HUDEP-2 (cell line): ENCODE measurements around the gene MAP3K2.

Source experiments
- DNase-seq, 76 experiments: peaks; one replicate each; lab custom pipeline; 2025; ENCODE audit not compliant: unreplicated experiment in 76 of 76; lab: John Stamatoyannopoulos, UW

Gene MAP3K2

DNA sequence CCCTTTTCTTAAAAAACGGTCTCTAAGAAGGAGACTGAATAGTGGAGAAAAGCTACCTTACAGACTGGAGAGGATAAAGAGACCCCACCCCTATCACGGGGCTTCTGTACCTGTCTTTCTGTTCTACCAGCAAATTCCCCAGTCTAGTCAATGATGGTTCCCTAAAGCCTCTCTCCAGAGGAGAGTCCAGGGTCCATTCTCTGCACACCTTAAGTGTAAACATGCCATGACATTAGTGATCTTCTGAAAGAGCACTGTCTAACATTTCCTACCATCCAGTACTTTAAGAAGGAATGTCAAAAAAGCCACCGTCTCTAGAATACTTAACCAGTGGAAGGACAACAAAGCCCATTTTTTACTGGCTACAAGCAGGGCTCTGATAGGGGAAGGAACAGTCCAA, 76.8 kb downstream of the MAP3K2 start:
- DNase-seq = no peak

DNA sequence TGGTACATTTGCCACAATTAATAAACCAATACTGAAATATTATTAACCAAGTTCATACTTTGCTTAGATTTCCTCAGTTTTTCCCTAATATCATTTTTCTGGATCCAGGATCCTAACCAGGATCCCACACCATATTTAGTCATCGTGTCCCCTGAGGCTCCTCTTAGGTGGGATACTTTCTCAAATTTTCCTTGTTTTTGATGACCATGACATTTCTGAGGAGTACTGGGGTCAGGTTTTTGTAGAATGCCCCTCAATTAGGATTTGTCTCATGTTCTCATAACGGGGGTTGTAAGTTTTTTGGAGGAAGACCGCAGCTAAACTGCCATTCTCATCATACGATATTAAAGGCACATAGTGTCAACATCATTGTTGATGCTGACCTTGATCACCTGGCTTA, 78.3 kb downstream of the MAP3K2 start:
- DNase-seq = no peak

DNA sequence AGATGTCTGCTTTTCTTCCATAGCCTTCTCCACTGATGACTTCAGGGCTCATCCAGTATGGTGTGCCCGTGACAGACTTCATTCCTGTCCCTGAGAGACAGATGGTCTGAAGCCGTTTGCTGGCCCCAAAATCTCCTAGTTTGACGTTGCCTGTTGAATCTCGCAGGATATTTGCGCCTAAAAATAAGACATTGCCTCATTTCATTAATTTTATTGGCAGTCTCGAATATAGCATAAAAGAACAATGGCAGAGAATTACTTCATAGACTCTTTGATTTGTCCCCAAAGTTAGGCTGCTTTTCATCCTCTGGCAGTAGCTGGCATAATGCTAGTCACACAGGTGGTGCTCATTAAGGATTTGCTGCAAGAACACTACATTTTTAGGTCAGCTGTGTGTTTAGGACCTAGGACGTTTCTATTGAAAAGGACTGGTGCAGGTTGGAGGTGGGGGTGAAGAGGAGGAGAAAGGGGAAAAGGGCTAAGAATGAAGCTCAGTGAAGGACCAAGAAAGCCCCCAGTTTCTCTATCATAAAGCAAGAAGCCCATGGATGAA, 79.1 kb downstream of the MAP3K2 start:
- no peak for DNase-seq

DNA sequence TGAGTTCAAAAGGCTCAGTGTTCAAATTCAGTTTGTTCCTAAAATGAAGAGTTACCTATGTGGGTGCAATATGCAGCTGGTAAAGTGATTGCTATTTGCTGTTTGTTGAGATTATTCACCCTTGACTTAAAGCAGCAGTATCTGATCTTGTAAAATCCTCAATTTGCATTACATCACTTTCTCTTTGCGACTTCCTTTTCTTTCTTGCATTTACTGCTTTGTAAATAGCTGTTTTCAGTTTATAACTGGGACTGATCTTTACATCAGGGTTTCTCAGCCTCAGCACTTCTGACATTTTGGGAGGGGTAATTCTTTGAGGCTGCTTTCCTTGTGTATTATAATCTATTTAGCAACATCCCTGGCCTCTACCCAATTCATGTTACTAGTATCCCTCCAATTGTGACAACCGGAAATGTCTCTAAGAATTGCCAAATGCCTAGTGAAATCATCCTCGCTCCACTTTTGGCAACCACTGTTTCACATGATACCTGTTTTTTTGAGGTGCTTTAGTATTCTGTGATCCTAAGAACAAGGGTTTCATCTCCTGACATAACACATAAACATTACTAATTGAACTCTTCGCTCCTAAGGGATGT, 81.7 kb downstream of the MAP3K2 start:
- no peak for DNase-seq

DNA sequence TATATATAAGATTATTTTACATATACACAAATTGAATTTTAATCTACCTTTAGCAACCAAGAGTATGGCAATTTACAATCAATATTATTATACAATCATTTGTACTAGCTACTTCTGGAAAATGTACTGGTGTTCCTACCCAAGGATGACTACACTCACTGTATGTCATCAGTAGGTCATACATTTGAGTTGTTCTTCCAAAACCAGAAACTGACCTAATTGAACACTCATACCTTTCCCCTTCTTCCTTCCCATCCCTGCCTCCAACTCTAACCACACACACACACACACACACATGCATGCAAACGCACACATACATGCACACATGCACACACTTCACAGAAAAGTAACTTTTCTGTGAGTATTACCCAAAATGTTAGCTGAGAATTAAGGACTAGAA, 85.6 kb downstream of the MAP3K2 start:
- DNase-seq = no peak

DNA sequence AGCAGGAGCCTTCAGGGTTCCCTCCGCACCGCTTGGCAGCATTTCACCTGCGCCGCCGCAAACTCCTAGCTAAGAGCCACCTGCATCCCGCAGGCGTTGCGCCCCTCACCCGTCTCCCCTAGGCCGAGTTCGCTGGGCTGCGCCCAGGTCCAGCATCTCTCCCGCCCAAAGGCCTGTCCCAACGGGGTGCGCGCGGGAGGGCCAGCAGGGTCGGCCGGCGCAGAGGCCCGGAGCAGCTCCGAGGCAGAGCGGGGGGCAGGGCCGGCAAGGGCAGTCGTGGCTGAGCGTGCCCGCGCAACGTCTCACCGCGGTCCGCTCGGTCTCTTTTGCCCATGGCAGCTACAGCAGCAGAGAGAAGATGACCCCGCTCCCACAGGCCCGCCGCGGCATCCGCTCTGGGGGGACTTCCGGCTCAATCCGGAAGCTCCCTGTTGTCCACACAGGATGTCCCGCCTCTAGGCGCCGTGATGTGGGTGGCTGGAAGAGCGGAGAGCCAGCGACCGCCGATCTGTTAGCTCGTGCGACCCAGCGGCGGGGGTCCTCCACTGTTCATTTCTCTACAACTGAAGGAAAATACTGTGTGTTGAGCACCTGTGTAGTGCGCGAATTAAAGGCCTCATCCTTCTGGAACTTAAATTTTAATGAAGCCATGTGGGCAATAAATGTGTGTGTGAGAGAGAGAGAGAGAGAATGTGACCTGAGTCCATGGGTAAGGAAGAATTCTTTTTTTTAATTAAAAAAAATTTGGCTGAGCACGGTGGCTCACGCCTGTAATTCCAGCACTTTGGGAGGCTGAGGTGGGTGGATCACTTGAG, 93.8 kb downstream of the MAP3K2 start, which contains the start of gene ERCC3:
Gene ERCC3 (minus strand): TSS at position 397 of the 815 bp plus-strand sequence. CDS start 63 bp downstream, at position 334.
- peak in 74 of 76 experiments; percentile 5 to 83 (median 66) for DNase-seq

DNA sequence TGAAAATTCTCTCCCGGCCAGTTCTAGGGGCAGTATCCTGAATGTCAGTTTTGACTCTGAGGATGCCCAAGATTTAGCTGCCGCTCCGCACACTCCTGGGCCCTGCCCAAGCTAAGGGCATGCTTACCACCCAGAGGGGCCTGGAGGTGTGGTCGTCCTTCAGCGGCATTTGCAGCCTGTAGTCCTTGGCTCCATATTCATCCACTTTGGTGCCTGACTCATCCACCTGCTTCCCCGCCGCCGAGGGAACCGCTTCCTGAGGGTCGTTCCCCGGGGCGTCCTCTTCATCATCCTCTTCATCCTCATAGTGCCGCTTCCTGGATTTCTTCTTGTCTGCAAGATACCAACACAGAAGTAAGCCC, 94.4 kb downstream of the MAP3K2 start:
- peak in 3 of 76 experiments; percentile 3 to 29 (median 15) for DNase-seq

DNA sequence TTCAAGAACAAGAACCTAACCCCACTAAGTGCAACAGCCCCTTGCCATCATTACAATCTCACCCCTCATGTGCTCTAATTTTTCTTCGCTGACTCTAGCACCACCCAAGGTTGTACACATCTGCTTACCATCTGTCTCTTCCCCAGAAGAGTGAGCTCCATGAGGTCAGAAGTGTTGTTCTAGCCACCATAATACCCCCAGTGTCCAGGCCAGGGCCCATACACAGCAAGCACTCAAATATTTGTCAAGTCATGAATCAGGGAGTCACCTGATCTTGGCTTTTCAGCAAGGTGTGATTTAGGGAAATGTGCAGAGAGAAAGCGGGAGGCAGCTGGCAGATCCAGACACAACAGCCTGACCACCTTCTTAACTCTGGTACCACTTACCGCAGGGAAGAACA, 99.5 kb downstream of the MAP3K2 start:
- DNase-seq = no peak

DNA sequence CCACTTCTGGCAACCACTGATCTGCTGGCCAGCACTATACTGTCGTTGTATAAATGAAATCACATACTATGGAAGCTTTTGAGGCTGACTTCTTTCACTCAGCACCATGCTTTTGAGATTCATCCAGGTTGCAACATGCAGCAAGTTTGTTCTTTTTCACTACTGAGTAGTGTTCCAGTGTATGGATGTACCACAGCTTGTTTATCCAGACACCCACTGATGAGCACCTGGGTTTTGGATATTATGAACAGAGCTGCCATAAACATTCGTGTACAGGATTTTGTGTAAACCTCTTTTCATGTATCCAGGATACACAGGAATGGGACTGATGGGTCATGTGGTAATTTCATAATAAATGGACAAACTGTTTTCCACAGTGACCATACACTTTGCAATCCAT, 104.5 kb downstream of the MAP3K2 start:
- DNase-seq = no peak

DNA sequence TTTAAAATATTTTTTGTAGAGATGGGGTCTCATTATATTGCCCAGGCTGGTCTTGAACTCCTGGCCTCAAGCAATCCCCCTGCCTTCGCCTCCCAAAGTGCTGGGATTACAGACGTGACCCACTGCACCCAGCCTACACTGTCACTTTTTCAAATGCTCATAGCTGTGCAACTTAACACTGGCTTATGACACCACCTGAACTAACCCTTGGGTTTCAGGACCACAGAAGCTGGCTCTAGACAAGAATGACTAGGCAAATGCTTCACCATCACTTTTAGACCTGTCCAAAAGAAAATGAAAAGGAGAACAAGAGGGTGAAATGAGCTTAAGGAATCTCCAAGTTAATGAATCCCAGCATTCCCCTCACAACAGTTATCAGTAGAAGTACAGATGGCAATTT, 107.1 kb downstream of the MAP3K2 start:
- no peak for DNase-seq

DNA sequence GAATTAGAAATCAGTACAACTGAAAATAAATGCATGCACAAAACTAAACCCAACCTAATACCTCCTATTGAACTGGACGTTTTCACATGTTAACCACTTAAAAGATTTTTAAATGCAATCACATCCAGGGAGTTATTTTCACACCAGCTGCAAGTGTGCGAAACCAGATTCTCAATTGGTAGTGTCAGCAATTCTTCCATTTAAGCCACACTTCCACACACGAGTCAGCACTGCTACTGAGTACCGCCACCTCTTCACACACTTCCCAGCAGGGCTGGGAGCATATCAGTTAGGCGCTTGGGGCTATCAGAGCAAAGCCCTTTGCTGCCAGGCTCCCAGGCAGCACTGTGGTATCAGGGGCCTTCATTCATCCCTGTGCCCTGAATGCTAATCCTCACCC, 108.0 kb downstream of the MAP3K2 start:
- peak in 1 of 76 experiments; percentile 42 for DNase-seq

DNA sequence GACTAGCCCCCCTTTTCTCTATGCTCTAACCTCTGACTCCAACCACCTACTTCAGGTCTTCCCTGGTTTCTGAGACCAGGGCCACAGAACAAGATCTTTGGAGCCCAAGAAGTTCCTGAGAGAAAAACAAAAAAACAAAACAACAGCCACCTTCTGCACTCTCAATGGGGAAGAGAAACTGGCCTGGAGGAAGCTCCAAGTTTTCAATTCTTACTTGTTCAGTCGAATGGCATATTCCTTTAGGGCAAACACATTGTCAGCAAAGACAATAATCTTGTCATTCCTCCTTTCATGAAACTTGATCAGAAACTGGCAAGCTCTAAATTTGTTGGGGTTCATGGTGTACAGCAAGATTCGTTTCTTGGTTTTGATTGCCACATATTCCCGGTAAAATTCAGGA, 108.8 kb downstream of the MAP3K2 start:
- DNase-seq = no peak

DNA sequence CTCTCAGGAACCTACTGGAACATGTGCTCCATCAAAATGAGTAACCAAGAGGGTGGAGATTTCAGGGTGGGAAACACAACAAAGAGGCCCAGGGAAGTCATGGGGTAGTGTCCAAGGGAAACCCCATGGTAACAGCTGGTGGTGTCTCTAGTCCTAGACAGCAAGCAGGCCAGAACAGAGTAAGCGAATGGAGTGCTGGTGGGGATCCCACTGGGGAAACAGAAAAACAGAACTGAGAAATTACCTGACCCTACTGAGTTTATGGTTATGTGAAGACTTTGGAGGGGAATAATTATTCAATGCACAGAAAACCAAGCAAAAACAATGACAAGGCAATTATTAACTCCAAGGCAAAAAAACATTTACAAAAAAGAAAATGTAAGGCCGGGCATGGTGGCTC, 110.7 kb downstream of the MAP3K2 start:
- DNase-seq = peak in 1 of 76 experiments; percentile 2

DNA sequence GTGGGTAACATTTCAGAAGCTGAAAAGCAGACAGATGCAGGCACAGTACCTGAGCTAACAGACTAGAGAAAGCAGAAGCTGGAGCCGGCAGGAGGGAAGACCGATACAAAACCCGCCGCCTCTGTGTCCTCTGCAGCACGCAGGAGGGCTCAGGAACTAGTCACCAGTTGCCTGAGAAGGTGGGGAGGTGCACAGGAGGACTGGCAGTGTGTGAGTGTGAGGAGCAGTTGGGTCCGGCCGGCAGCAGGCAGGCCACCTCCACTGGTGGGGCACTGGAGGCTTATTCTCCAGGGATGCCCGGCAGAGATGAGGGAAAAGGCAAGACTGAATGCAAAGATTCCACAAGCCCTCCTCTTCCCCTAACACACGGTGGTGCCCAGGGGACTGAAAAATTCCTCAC, 112.0 kb downstream of the MAP3K2 start:
- DNase-seq = no peak

DNA sequence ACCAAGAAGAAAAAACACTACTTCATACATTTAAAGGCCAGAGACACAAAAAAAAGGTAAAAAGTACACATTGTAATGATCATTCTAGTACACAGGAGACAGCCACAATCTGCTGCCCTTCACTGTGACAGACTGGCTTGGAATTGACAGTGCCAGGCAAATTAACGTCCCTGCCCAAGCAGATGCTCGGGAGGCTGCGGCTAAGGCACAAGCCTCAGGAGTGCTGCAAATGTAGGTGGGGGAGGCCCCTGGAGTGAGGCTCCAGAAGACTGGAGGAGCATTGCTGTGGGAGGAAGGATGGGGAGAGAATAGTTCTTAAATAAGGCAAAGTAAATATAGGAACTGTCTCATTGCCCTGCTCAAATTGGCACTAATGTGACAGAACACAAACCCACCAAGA, 112.4 kb downstream of the MAP3K2 start:
- DNase-seq = no peak

DNA sequence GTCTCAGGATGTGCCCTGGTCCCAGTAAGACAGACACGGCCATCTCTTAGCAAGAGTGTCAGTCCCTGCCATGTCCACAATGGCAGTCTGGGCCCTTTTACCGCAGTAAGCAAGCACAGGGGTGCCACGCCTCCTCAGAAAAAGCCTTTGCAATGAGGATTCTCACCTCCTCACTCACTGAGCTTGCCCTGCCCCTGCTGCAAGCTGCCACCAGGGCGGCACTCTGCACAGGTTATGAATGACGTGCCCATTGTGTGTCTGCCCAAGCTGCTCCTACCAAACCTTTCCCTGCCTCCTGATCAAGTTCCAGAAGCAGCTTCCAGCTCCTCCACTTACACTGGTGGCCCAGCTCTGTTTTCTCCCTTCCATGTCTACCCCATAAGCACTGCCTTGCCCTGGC, 117.1 kb downstream of the MAP3K2 start:
- DNase-seq = peak in 1 of 76 experiments; percentile 0

DNA sequence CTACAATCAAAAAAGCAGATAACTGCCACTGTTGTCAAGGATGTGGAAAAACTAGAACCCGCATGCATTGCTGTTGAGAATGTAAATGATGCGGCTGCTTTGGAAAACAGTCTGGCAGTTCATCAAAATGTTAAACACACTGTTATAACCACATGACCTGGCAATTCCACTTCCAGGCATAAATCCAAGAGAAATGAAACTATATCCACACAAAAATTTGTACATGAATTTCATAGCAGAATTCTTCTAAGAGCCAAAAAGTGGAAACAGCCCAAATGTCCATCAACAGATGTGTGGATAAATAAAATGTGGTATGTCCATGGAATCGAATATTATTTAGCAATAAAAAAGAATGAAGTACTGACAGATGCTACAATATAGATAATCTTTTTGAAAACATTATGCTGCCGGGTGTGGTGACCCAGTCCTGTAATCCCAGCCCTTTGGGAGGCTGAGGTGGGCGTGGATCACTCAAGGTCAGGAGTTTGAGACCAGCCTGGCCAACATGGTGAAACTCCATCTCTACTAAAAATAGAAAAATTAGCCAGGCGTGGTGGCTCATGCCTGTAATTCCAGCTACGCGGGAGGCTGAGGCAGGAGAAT, 125.9 kb downstream of the MAP3K2 start:
- DNase-seq = no peak

DNA sequence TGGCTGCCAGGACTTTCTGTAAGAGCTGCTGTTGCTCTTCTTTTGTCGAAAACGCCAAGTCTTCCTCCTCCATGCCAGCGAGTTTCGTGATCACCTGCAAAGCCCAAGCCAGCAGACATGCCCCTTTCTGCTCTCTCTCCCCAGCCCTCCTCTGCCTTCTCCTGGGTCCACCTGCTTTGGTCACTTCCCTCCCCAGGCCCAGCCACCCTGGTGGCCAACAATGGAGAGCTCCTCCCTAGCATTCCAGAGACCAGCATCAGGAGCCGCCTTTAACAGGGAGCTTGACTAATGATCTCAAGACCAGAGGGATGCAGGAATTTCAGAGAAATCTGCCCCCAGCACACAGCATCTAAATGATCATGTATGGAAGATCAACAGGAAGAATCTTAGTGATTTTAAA, 128.4 kb downstream of the MAP3K2 start:
- no peak for DNase-seq

DNA sequence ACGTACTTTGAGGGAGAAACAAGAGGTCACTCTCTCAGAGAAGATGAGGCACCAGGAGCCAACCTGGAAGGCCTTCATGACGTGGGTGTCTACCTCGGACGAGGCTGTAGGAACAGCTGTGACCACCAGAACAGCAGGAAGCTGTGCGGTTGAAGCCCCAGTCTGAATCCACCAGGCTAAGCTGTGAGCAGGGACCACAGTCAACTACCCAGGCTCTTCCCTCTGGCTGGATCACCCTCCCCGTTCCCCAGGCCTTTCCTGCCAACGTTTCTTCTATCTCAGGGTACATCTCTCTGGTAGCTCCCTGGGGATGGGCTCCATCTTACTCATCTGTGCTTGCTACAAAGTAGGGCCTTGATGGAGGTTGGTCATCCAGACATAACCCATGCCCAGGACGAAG, 130.9 kb downstream of the MAP3K2 start:
- DNase-seq = no peak

DNA sequence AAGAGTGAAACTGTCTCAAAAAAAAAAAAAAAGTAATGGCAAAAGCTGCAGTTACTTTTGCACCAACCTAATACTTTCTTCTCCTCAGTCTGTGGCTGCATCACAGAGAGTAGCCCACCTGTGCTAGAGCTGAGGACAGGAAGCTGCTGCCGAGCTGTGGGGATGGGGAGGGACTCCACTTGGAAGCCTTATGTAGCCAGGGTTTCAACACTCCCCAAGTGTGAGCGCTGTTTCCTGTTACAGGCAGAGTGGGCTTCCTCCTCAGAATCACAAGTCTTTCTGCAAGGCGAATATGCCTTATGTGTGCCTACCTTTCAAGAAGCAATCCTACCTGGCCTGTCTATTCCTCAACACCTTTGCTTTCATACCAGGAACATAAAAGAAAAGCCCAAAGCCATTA, 131.4 kb downstream of the MAP3K2 start:
- no peak for DNase-seq

DNA sequence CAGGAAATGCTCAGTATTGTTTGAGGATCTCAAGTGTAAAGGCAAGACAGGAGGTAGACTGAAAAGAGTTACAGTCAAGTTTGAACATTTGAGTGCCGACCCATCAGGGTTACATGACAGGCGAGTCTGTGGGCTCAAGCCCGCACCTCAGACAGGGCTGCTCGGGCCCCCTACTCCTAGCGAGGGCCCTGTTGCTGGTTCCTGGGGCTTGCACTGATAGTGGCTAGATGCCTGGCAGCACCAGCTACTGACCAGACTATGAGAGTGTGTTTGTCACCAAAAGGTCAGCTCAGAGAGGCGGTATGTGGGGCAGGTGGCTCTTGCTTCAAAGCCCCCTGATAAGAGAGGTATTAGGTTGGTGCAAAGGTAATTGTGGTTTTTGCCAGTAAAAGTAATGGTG, 132.1 kb downstream of the MAP3K2 start:
- no peak for DNase-seq

DNA sequence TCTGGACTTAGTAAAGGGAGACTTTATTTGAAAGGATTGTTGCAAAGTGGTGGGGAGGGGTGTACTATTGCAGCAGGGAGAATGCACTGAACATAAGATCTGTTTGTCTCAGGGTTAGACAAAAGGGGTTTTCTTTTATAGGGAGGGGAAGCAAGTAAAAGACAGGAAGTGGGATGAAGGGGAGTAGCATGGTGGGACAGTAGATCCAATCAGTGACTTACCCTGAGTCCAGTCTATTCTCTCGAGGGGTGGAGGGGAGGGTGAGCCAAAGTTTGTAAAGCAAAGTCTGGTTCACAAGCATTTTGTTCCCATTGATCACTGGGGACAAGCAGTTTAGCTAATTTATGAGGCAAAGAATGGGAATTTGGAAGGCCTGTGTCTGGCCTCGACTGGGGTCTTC, 132.6 kb downstream of the MAP3K2 start:
- no peak for DNase-seq
